Measurements from ENCODE around the gene GP1BA. TPM values are rescaled to one million over a fixed set of nuclear protein-coding genes. Genes with fewer than 3 reads are reported as not detected.
"Not testable (repeated sequence)": the region's sequence is repeated elsewhere in the genome, so short reads cannot be mapped to it uniquely, and the experiment has no call there.

The GP1BA gene
- polyA plus RNA-seq, 1 donor (not counting 4 experiments of a cell fraction or from before 2014, with no cell fraction given): not detected

GRCh38 chr17:4913994-4914393, 18.1 kb upstream of the GP1BA start:
- DNase-seq (ENCODE audit: low read depth, low spot score): no peak
- Histone ChIP-seq H3K27me3 (ENCODE audit: control insufficient read depth, extremely low read depth, insufficient read depth, low read length) (no peaks in the 10 kb centered on the region), H4K20me1 (ENCODE audit: control insufficient read depth, extremely low read depth, insufficient read depth, low read length) (no peaks in the 10 kb centered on the region), H2AFZ (ENCODE audit: control insufficient read depth, low read length) (no peak overlapping the region), H3K36me3 (ENCODE audit: control insufficient read depth in 2 of 2, extremely low read depth in 1 of 2, insufficient read depth in 2 of 2, low read length in 2 of 2) (no peaks in the 10 kb centered on the region), H3K79me2 (ENCODE audit: control insufficient read depth, insufficient read depth, low read length) (no peaks in the 10 kb centered on the region), H3K4me2 (ENCODE audit: control insufficient read depth, extremely low read depth, insufficient read depth, low read depth, low read length) (no peak overlapping the region), H3K4me3 (ENCODE audit: control insufficient read depth in 2 of 3, extremely low read depth in 1 of 3, insufficient read depth in 2 of 3, low read depth in 1 of 3, low read length in 3 of 3) (no peak overlapping the region), H3K9ac (ENCODE audit: control insufficient read depth, extremely low read depth, insufficient read depth, low read length) (no peak overlapping the region), H3K9me1 (ENCODE audit: control insufficient read depth, extremely low read depth, insufficient read depth, low read length) (no peaks in the 10 kb centered on the region), H3K4me1 (ENCODE audit: control insufficient read depth, extremely low read depth, insufficient read depth, low read length) (peaks cover 11% of the 10 kb centered on the region), H3K9me3 (ENCODE audit: control insufficient read depth, low read depth, low read length) (no peaks in the 10 kb centered on the region), H3K27ac (ENCODE audit: control insufficient read depth, insufficient read depth, low read length) (no peak overlapping the region)
- TF ChIP-seq, protein P1, sequence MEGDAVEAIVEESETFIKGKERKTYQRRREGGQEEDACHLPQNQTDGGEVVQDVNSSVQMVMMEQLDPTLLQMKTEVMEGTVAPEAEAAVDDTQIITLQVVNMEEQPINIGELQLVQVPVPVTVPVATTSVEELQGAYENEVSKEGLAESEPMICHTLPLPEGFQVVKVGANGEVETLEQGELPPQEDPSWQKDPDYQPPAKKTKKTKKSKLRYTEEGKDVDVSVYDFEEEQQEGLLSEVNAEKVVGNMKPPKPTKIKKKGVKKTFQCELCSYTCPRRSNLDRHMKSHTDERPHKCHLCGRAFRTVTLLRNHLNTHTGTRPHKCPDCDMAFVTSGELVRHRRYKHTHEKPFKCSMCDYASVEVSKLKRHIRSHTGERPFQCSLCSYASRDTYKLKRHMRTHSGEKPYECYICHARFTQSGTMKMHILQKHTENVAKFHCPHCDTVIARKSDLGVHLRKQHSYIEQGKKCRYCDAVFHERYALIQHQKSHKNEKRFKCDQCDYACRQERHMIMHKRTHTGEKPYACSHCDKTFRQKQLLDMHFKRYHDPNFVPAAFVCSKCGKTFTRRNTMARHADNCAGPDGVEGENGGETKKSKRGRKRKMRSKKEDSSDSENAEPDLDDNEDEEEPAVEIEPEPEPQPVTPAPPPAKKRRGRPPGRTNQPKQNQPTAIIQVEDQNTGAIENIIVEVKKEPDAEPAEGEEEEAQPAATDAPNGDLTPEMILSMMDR (optimal IDR thresholded peaks at IDR 0.05 in 1 of 3, IDR thresholded peaks at IDR 0.05 in 1 of 3, conservative IDR thresholded peaks at IDR 0.05 in 1 of 3; ENCODE audit: extremely low read depth in 1 of 3, insufficient read depth in 2 of 3, low read length in 3 of 3): no peak
- TF ChIP-seq EZH2 (IDR thresholded peaks at IDR 0.05; ENCODE audit: low read length): no peak
- no peak for FAIRE-seq
- dilution Hi-C loops (cut with MboI; ENCODE audit: extremely low pct_ligation_motif_present, low sequenced_read_pairs): no loop called here

DNA sequence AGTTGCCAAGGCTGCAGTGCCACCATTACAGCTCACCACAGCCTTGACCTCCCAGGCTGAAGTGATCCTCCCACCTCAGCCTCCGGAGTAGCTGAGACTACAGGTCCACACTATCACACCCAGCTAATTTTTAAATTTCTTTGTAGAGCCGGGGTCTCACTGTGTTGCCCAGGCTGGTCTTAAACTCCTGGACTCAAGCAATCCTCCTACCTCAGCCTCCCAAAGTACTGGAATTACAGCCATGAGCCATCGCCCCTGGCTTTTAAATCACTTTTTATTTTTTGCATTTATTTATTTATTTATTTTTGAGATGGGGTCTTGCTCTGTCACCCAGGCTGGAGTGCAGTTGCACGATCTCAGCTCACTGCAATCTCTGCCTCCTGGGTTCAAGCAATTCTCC, 17.5 kb upstream of the GP1BA start:
- H3K9me3 ChIP-seq (ENCODE audit: control insufficient read depth, low read depth, low read length); H3K4me2 ChIP-seq (ENCODE audit: control insufficient read depth, extremely low read depth, insufficient read depth, low read depth, low read length); H3K4me3 ChIP-seq (ENCODE audit: control insufficient read depth in 2 of 3, extremely low read depth in 1 of 3, insufficient read depth in 2 of 3, low read depth in 1 of 3, low read length in 3 of 3); H3K9me1 ChIP-seq (ENCODE audit: control insufficient read depth, extremely low read depth, insufficient read depth, low read length); H3K4me1 ChIP-seq (ENCODE audit: control insufficient read depth, extremely low read depth, insufficient read depth, low read length); dilution Hi-C loops (cut with MboI; ENCODE audit: extremely low pct_ligation_motif_present, low sequenced_read_pairs); FAIRE-seq; H3K36me3 ChIP-seq (ENCODE audit: control insufficient read depth in 2 of 2, extremely low read depth in 1 of 2, insufficient read depth in 2 of 2, low read length in 2 of 2); H2AFZ ChIP-seq (ENCODE audit: control insufficient read depth, low read length); H3K27me3 ChIP-seq (ENCODE audit: control insufficient read depth, extremely low read depth, insufficient read depth, low read length); H3K27ac ChIP-seq (ENCODE audit: control insufficient read depth, insufficient read depth, low read length); H4K20me1 ChIP-seq (ENCODE audit: control insufficient read depth, extremely low read depth, insufficient read depth, low read length); H3K9ac ChIP-seq (ENCODE audit: control insufficient read depth, extremely low read depth, insufficient read depth, low read length); DNase-seq (ENCODE audit: low read depth, low spot score); H3K79me2 ChIP-seq (ENCODE audit: control insufficient read depth, insufficient read depth, low read length): not testable (repeated sequence)

GRCh38 chr17:4919511-4920047, 12.5 kb upstream of the GP1BA start:
- Histone ChIP-seq H4K20me1 (ENCODE audit: control insufficient read depth, extremely low read depth, insufficient read depth, low read length) (no peaks in the 10 kb centered on the region), H3K27me3 (ENCODE audit: control insufficient read depth, extremely low read depth, insufficient read depth, low read length) (no peaks in the 10 kb centered on the region), H3K9ac (ENCODE audit: control insufficient read depth, extremely low read depth, insufficient read depth, low read length) (no peak overlapping the region), H3K4me1 (ENCODE audit: control insufficient read depth, extremely low read depth, insufficient read depth, low read length) (peaks cover 3% of the 10 kb centered on the region), H3K36me3 (ENCODE audit: control insufficient read depth in 2 of 2, extremely low read depth in 1 of 2, insufficient read depth in 2 of 2, low read length in 2 of 2) (no peaks in the 10 kb centered on the region), H3K9me1 (ENCODE audit: control insufficient read depth, extremely low read depth, insufficient read depth, low read length) (no peaks in the 10 kb centered on the region), H3K9me3 (ENCODE audit: control insufficient read depth, low read depth, low read length) (no peaks in the 10 kb centered on the region), H2AFZ (ENCODE audit: control insufficient read depth, low read length) (peak overlapping the region; percentile 1), H3K4me2 (ENCODE audit: control insufficient read depth, extremely low read depth, insufficient read depth, low read depth, low read length) (peak overlapping the region; percentile 0), H3K4me3 (ENCODE audit: control insufficient read depth in 2 of 3, extremely low read depth in 1 of 3, insufficient read depth in 2 of 3, low read depth in 1 of 3, low read length in 3 of 3) (no peak overlapping the region), H3K27ac (ENCODE audit: control insufficient read depth, insufficient read depth, low read length) (no peak overlapping the region), H3K79me2 (ENCODE audit: control insufficient read depth, insufficient read depth, low read length) (no peaks in the 10 kb centered on the region)
- DNase-seq (ENCODE audit: low read depth, low spot score): no peak
- no peak for FAIRE-seq
- TF ChIP-seq, protein P1 (optimal IDR thresholded peaks at IDR 0.05 in 1 of 3, IDR thresholded peaks at IDR 0.05 in 1 of 3, conservative IDR thresholded peaks at IDR 0.05 in 1 of 3; ENCODE audit: extremely low read depth in 1 of 3, insufficient read depth in 2 of 3, low read length in 3 of 3): no peak
- TF ChIP-seq EZH2 (IDR thresholded peaks at IDR 0.05; ENCODE audit: low read length): no peak
- dilution Hi-C loops (cut with MboI; ENCODE audit: extremely low pct_ligation_motif_present, low sequenced_read_pairs): no loop called here
